ENCODE results near the gene ZNF598. TPM values are rescaled to one million over a fixed set of nuclear protein-coding genes. Genes with fewer than 3 reads are reported as not detected.

ZNF598 gene
- total RNA-seq, 1 experiment from 2014 or later, result 57.4 TPM

GRCh38 chr16:2042986-2043666 lies 33.5 kb upstream of the ZNF598 start:
- no peaks in the 10 kb centered on the region for H4K20me1 ChIP-seq (ENCODE audit: insufficient read depth)
- ChIA-PET RAD21 (ENCODE audit: low non-redundant PET in 1 of 2, low total read pairs in 2 of 2, uncharacterized antibody in 2 of 2, unreplicated experiment in 2 of 2) (no interaction called here), POLR2A (no interaction called here), CTCF (no interaction called here)
- no peak for ATAC-seq
- no peak overlapping the region for H3K27ac ChIP-seq (ENCODE audit: low read depth, low read length)
- no peak overlapping the region for H3K9ac ChIP-seq (ENCODE audit: low read length)
- no peak for DNase-seq (ENCODE audit: low read depth, low spot score)
- no peak overlapping the region for H3K4me3 ChIP-seq (replicated peaks in 1 of 2; ENCODE audit: low read depth in 1 of 2, low read length in 2 of 2)
- H2AFZ ChIP-seq (ENCODE audit: low read depth, low read length, poor library complexity, severe bottlenecking), result no peak overlapping the region
- H3K27me3 ChIP-seq (ENCODE audit: insufficient read depth, low read length), result no peaks in the 10 kb centered on the region
- peaks cover 3% of the 10 kb centered on the region; the same call in 1 of the 2 replicates for H3K79me2 ChIP-seq (ENCODE audit: insufficient read depth, low read length)
- no peak for TF ChIP-seq JUND (IDR thresholded peaks at IDR 0.05)
- TF ChIP-seq MAX (IDR thresholded peaks at IDR 0.05), result no peak
- TF ChIP-seq YY1 (IDR thresholded peaks at IDR 0.05; ENCODE audit: extremely low read depth, insufficient replicate concordance, low read depth, low read length), result no peak
- no peak for TF ChIP-seq SIN3A (IDR thresholded peaks at IDR 0.05; ENCODE audit: low read depth)
- TF ChIP-seq CEBPB (IDR thresholded peaks at IDR 0.05; ENCODE audit: low read depth), result no peak
- TF ChIP-seq ZNF274 (IDR thresholded peaks at IDR 0.05; ENCODE audit: low read depth, low read length), result no peak
- H3K9me3 ChIP-seq (ENCODE audit: control insufficient read depth in 1 of 2, insufficient read depth in 1 of 2, low read depth in 1 of 2, low read length in 2 of 2), result no peaks in the 10 kb centered on the region
- no peaks in the 10 kb centered on the region for H3K9me2 ChIP-seq (ENCODE audit: insufficient read depth)
- intact Hi-C loops (cut with micrococcal nuclease), result no loop called here
- H3K4me1 ChIP-seq (ENCODE audit: control insufficient read depth in 1 of 2, insufficient read depth in 2 of 2, low read length in 2 of 2), result peaks cover 11 to 53% of the 10 kb centered on the region in 2 experiments; a peak in 3 of 4 replicates
- H3K36me3 ChIP-seq (ENCODE audit: control insufficient read depth in 1 of 2, insufficient read depth in 2 of 2, low read length in 2 of 2), result no peaks in the 10 kb centered on the region
- no TSS peak for BruUV-seq (replicated peaks)
- H3K4me2 ChIP-seq (ENCODE audit: low read length), result no peak overlapping the region

GRCh38 chr16:2042171-2042985 lies 32.8 kb upstream of the ZNF598 start:
- Histone ChIP-seq H3K27ac (ENCODE audit: low read depth, low read length) (no peak overlapping the region), H3K9ac (ENCODE audit: low read length) (no peak overlapping the region), H3K9me3 (ENCODE audit: control insufficient read depth in 1 of 2, insufficient read depth in 1 of 2, low read depth in 1 of 2, low read length in 2 of 2) (no peaks in the 10 kb centered on the region), H3K27me3 (ENCODE audit: insufficient read depth, low read length) (no peaks in the 10 kb centered on the region), H3K4me1 (ENCODE audit: control insufficient read depth in 1 of 2, insufficient read depth in 2 of 2, low read length in 2 of 2) (peaks cover 11 to 53% of the 10 kb centered on the region in 2 experiments; a peak in 3 of 4 replicates), H3K36me3 (ENCODE audit: control insufficient read depth in 1 of 2, insufficient read depth in 2 of 2, low read length in 2 of 2) (no peaks in the 10 kb centered on the region), H3K9me2 (ENCODE audit: insufficient read depth) (no peaks in the 10 kb centered on the region), H3K4me2 (ENCODE audit: low read length) (peak overlapping the region; percentile 17; the same call in 1 of the 2 replicates), H3K79me2 (ENCODE audit: insufficient read depth, low read length) (no peaks in the 10 kb centered on the region; the same call in 1 of the 2 replicates), H4K20me1 (ENCODE audit: insufficient read depth) (no peaks in the 10 kb centered on the region), H2AFZ (ENCODE audit: low read depth, low read length, poor library complexity, severe bottlenecking) (no peak overlapping the region), H3K4me3 (replicated peaks in 1 of 2; ENCODE audit: low read depth in 1 of 2, low read length in 2 of 2) (no peak overlapping the region)
- RAD21 ChIA-PET (ENCODE audit: low non-redundant PET in 1 of 2, low total read pairs in 2 of 2, uncharacterized antibody in 2 of 2, unreplicated experiment in 2 of 2), result no interaction called here
- ATAC-seq, result no peak
- no TSS peak for BruUV-seq (replicated peaks)
- DNase-seq (ENCODE audit: low read depth, low spot score), result no peak
- intact Hi-C loops (cut with micrococcal nuclease), result no loop called here
- CTCF ChIA-PET, result no interaction called here
- POLR2A ChIA-PET, result no interaction called here
- TF ChIP-seq EGR1 (IDR thresholded peaks at IDR 0.05; ENCODE audit: low read depth), result no peak
- no peak for TF ChIP-seq ZFX (IDR thresholded peaks at IDR 0.05)
- no peak for TF ChIP-seq TCF7L2 (IDR thresholded peaks at IDR 0.05; ENCODE audit: borderline replicate concordance, extremely low read depth, insufficient read depth, insufficient read length)
- no peak for TF ChIP-seq FOSL1 (IDR thresholded peaks at IDR 0.05; ENCODE audit: low read depth)
- TF ChIP-seq POLR2AphosphoS5 (IDR thresholded peaks at IDR 0.05; ENCODE audit: low read depth, low read length), result no peak
- TF ChIP-seq RAD21 (IDR thresholded peaks at IDR 0.05; ENCODE audit: low read depth), result no peak
- TF ChIP-seq MAX (IDR thresholded peaks at IDR 0.05), result no peak
- no peak for TF ChIP-seq REST (IDR thresholded peaks at IDR 0.05; ENCODE audit: low read depth)
- no peak for TF ChIP-seq ZNF274 (IDR thresholded peaks at IDR 0.05; ENCODE audit: low read depth, low read length)
